Measurements from ENCODE around the gene LAIR1. TPM values are rescaled to one million over a fixed set of nuclear protein-coding genes. Genes with fewer than 3 reads are reported as not detected.

The LAIR1 gene
- total RNA-seq, 4 donors from 2014 or later, result 25.3 to 93.2 (median 47.6) TPM

DNA sequence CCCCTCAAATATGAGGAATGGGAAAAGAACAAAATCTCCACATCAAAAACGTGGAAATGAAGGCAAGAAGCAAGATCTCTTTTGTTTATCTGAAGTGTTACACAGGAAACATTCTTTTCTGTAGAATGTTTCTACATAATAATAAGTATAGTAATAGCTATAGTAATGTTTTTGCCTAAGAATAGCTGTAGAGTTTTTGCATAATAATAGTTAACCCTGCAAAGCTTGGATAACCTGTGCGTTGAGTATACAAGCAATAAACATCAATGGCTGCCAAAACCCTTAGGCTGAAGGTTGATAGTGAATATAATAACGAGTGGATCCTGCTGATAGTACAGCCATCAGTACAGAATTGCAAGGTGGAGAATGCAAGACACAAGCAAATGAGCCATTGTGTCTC lies 40.7 kb downstream of the LAIR1 start:
- TF ChIP-seq, protein P1, sequence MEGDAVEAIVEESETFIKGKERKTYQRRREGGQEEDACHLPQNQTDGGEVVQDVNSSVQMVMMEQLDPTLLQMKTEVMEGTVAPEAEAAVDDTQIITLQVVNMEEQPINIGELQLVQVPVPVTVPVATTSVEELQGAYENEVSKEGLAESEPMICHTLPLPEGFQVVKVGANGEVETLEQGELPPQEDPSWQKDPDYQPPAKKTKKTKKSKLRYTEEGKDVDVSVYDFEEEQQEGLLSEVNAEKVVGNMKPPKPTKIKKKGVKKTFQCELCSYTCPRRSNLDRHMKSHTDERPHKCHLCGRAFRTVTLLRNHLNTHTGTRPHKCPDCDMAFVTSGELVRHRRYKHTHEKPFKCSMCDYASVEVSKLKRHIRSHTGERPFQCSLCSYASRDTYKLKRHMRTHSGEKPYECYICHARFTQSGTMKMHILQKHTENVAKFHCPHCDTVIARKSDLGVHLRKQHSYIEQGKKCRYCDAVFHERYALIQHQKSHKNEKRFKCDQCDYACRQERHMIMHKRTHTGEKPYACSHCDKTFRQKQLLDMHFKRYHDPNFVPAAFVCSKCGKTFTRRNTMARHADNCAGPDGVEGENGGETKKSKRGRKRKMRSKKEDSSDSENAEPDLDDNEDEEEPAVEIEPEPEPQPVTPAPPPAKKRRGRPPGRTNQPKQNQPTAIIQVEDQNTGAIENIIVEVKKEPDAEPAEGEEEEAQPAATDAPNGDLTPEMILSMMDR (IDR thresholded peaks at IDR 0.05; ENCODE audit: low read depth), result no peak

DNA sequence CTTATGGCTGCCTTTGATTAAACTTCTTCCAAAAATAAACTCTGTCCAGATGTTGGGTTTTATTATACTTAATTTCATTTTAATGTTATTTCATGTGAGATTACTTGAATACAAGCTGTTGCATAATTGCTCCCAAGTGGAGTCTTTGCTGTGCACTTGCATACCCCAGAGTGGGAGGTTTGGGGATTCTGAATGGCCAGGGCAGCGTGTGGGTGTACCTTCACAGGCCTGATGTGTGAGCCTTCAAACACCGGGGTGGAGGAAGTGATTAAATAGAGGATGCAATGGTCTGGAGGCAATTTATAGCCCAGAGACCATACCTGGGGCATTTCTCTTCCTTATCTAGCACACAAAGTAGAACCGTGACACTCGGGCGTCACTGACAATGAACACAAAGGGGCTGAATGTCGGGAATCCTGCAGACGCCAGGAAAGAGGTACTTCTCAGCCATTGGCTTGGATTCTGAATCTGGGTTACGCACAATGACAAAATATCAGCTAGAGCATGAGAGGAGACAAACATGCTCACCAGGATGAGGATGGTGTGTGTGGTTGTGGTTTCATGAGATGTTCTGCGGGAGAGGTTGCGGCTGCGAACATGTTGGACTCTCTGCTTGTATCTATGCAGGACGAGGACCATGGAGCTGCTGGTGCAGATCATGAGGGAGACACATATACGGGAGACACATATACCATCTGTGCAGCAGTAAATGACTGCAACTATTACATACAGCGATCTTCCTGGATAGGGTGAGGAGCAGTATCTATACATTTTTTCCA lies 44.6 kb downstream of the LAIR1 start:
- TF ChIP-seq, protein P1 (IDR thresholded peaks at IDR 0.05; ENCODE audit: low read depth), result no peak

DNA sequence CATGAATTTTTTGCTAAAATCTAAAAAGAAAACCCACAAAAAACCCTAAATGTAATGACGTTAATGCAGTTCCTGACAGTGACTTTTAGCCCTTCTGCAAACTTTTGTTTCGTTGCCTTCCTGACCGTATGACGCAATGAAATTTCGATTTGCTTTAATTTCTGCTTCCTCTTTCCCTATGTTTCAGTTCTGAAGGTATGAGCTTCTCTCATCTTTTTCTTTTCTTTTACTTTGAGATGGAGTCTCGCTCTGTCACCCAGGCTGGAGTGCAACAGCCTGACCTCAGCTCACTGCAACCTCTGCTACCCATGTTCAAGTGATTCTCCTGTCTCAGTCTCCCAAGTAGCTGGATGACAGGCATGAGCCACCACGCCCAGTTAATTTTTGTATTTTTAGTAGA lies 45.7 kb downstream of the LAIR1 start:
- TF ChIP-seq, protein P1 (IDR thresholded peaks at IDR 0.05; ENCODE audit: low read depth), result no peak

DNA sequence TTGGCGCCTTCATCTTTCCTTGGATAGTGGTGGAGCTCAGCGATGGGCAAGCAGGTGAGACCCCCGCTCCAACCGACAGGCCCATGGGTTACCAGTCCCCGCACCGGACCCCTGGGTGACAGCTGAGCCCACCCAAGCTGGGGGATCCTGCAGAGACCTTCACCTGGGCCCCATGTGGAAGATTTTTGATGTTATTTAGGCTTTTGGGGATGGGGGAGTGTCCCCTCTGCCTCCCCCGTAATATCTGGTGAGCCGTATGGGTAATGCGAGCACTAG lies 46.8 kb downstream of the LAIR1 start:
- TF ChIP-seq, protein P1 (IDR thresholded peaks at IDR 0.05; ENCODE audit: low read depth), result no peak

DNA sequence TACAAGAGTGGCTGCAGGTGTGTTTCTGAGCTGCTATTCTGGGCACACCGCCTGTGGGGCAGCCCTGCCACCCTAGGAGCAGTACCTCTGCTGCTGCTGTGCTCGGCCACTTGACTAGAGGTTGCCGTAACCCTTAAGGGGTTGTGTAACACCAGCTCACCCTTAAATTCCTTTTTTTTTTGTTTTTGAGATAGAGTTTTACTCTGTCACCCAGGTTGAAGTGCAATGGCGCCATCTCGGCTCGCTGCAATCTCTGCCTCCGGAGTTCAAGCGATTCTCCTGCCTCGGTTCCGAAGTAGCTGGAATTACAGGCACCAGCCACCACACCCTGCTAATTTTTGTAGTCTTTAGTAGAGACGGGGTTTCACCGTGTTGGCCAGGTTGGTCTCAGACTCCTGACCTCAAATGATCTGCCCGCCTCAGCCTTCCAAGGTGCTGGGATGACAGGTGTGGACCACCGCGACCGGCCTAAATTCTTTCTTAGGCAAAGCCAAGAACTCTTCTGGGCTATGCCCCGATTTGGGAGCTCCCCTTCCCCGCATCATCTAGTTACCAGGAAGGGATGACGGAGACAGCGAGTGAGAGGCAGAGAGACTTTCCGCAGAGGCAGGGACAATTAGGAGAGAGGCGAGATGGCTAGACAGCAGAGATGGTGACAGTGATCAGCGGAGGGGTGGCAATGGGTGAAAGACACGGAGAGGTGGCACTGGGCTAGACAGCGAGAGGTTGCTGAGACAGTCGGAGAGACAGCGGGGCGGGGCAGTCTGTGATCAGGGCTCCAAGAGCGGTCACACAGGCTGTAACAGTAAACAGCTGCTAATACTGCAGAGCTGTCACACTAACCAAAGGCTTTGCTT lies 47.4 kb downstream of the LAIR1 start:
- TF ChIP-seq, protein P1 (IDR thresholded peaks at IDR 0.05; ENCODE audit: low read depth), result no peak

DNA sequence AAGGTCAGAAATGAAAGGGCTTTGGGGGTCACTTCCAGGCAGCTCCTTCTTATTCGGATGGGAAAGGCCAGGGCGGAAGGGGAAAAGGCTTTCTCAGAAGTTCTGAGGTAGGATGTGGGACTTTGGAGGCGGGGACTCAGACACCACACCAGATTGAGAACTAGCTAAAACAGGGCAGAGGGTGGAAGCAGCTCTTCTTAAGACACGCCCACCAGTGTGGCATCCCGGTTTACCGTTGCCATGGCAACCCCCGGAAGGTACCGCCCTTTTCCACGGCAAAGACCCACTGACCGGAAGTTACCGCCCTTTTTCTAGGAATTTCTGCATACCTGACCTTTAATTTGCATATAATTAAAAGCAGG lies 48.0 kb downstream of the LAIR1 start:
- TF ChIP-seq, protein P1 (IDR thresholded peaks at IDR 0.05; ENCODE audit: low read depth), result no peak

DNA sequence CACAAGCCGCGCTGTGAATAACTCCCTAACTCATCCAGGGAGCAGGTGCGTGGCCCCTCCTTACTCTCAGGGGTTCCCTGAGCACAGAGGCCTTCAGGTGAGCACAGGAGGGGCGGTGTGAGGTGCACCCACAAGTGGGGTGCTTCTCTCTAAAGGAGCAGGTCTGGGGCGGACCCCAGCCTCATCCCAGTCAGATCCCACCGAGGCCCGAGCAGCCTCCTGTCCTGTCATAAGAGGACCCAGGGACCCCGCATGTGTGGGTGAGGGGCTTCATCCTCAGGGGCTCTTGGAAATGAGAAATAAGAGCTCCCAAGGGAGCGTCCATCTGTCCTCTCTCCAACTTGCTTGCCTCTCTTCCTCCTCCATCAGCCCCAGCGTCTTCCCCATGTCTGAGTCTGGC lies 48.8 kb downstream of the LAIR1 start:
- TF ChIP-seq, protein P1 (IDR thresholded peaks at IDR 0.05; ENCODE audit: low read depth), result no peak
